HepG2 (cell line): ENCODE measurements around the gene PSKH1. TPM values are rescaled to one million over a fixed set of nuclear protein-coding genes. Genes with fewer than 3 reads are reported as not detected.

Source experiments
- FOXK2 ChIP-seq: fragments of 450-650 bp; IDR thresholded peaks from 2 replicates; pipeline ENCODE4 v1.6.1; 2016
- HES4 ChIP-seq: sonication (generic); formaldehyde crosslinking; IDR thresholded peaks from 2 replicates; pipeline ENCODE4 v1.9.0; 2021; ENCODE audit warnings: mild to moderate bottlenecking, missing genetic modification reagents, borderline replicate concordance
- JUN ChIP-seq: sonication (generic); formaldehyde crosslinking; IDR thresholded peaks from 2 replicates; pipeline ENCODE4 v1.4.0; 2020; ENCODE audit warnings: mild to moderate bottlenecking, missing genetic modification reagents
- KMT2B ChIP-seq: IDR thresholded peaks from 2 replicates; pipeline ENCODE4 v1.6.1; 2016; ENCODE audit warnings: missing genetic modification reagents, missing compliant biosample characterization
- NFIB ChIP-seq: sonication (generic); formaldehyde crosslinking; IDR thresholded peaks from 2 replicates; pipeline ENCODE4 v1.9.0; 2021; ENCODE audit warnings: missing genetic modification reagents, mild to moderate bottlenecking, borderline replicate concordance
- PCBP1 ChIP-seq: fragments of 200-400 bp; formaldehyde crosslinking; IDR thresholded peaks from 2 replicates; pipeline ENCODE4 v1.6.1; 2017; ENCODE audit warnings: mild to moderate bottlenecking, low read depth, low read length, borderline replicate concordance
- SMYD3 ChIP-seq: sonication (generic); formaldehyde crosslinking; IDR thresholded peaks from 2 replicates; pipeline ENCODE4 v1.8.1; 2023; ENCODE audit warnings: mild to moderate bottlenecking, missing genetic modification reagents
- SOX13 ChIP-seq, 3 experiments: fragments of 450-650 bp in 1 of 3; sonication (generic) in 1 of 3; formaldehyde crosslinking in 1 of 3; IDR thresholded peaks in 2 of 3; conservative IDR thresholded peaks in 1 of 3; 2 replicates each; pipeline versions ENCODE4 v1.5.0 to v1.6.1; 2016 to 2020; ENCODE audit warnings: antibody characterized with exemption in 1 of 3, mild to moderate bottlenecking in 1 of 3, missing compliant biosample characterization in 1 of 3, missing genetic modification reagents in 1 of 3, moderate library complexity in 1 of 3
- SOX5 ChIP-seq: IDR thresholded peaks from 2 replicates; pipeline ENCODE4 v1.6.1; 2016; ENCODE audit warnings: borderline replicate concordance
- SP1 ChIP-seq, 2 experiments: fragments of 450-650 bp in 1 of 2; sonication (generic) in 1 of 2; formaldehyde crosslinking in 1 of 2; IDR thresholded peaks; 2 replicates each; pipeline versions ENCODE4 v1.4.0 to v1.6.1; 2016 to 2020; ENCODE audit warnings: missing genetic modification reagents in 1 of 2
- TCF7 ChIP-seq: sonication (generic); IDR thresholded peaks from 2 replicates; pipeline ENCODE4 v1.6.1; 2016; ENCODE audit warnings: antibody characterized with exemption, low read depth
- TOPORS ChIP-seq: sonication (generic); formaldehyde crosslinking; IDR thresholded peaks from 2 replicates; pipeline ENCODE4 v1.8.0; 2023; ENCODE audit warnings: mild to moderate bottlenecking, missing genetic modification reagents
- U2AF2 ChIP-seq: fragments of 200-400 bp; formaldehyde crosslinking; IDR thresholded peaks from 2 replicates; pipeline ENCODE4 v1.6.1; 2017; ENCODE audit warnings: low read depth, mild to moderate bottlenecking, low read length
- UBTF ChIP-seq: sonication (generic); formaldehyde crosslinking; IDR thresholded peaks from 2 replicates; pipeline ENCODE4 v1.4.0; 2020; ENCODE audit warnings: mild to moderate bottlenecking, missing genetic modification reagents
- YEATS4 ChIP-seq: sonication (generic); formaldehyde crosslinking; IDR thresholded peaks from 2 replicates; pipeline ENCODE4 v1.4.0; 2020; ENCODE audit warnings: missing genetic modification reagents, borderline replicate concordance
- YY1 ChIP-seq: IDR thresholded peaks from 2 replicates; pipeline ENCODE4 v1.6.1; 2011; ENCODE audit warnings: low read length, low read depth, moderate library complexity, mild to moderate bottlenecking; ENCODE audit not compliant: insufficient read depth, insufficient replicate concordance
- ZBTB26 ChIP-seq: IDR thresholded peaks from 2 replicates; pipeline ENCODE4 v1.6.1; 2016; ENCODE audit warnings: missing compliant biosample characterization, missing genetic modification reagents, borderline replicate concordance
- ZMYM2 ChIP-seq: sonication (generic); formaldehyde crosslinking; IDR thresholded peaks from 2 replicates; pipeline ENCODE4 v1.8.0; 2022; ENCODE audit warnings: mild to moderate bottlenecking, missing genetic modification reagents
- ZNF670 ChIP-seq: sonication (generic); formaldehyde crosslinking; IDR thresholded peaks from 2 replicates; pipeline ENCODE4 v1.8.0; 2022; ENCODE audit warnings: mild to moderate bottlenecking, missing genetic modification reagents, borderline replicate concordance
- ZNF781 ChIP-seq: sonication (generic); formaldehyde crosslinking; IDR thresholded peaks from 2 replicates; pipeline ENCODE4 v1.5.1; 2020; ENCODE audit warnings: borderline replicate concordance, mild to moderate bottlenecking, missing genetic modification reagents; ENCODE audit errors: not compliant biosample characterization
- polyA plus RNA-seq, 8 experiments: library from polyadenylated mRNA; depleted of rRNA in 3 of 8; stranded (reverse) in 7 of 8; unstranded in 1 of 8; fragments of >200 nt; fragmentation: Illumina TruSeq in 4 of 8; extraction: Trizol in 4 of 8; gene quantifications; 2 replicates each; pipeline versions ENCODE4 v1.2.1 to v1.2.3, GENCODE V29; 2011 to 2016; ENCODE audit warnings: low read depth in 4 of 8, missing spikeins in 1 of 8, mixed read lengths in 1 of 8; ENCODE audit not compliant: insufficient read depth in 1 of 8
- total RNA-seq, 5 experiments: library from RNA; depleted of rRNA; stranded (reverse); fragments of >200 nt; fragmentation: Illumina TruSeq; extraction: Trizol; gene quantifications; 2 replicates each; pipeline ENCODE4 v1.2.3, GENCODE V29; 2016; ENCODE audit warnings: low read depth in 1 of 5
- TF ChIP-seq, protein P1 (sequence below): sonication (generic); formaldehyde crosslinking; IDR thresholded peaks from 2 replicates; pipeline ENCODE4 v1.5.0; 2020; ENCODE audit warnings: missing genetic modification reagents
- TF ChIP-seq, protein P2 (sequence below): sonication (generic); formaldehyde crosslinking; conservative IDR thresholded peaks from 2 replicates; pipeline ENCODE4 v1.8.1; 2023; ENCODE audit warnings: missing genetic modification reagents

The PSKH1 gene
- total and polyA plus RNA-seq, 2 of the 13 experiments (the other 11 are each of a cell fraction or from before 2014, with no cell fraction given), result 8.4 to 19.1 TPM

GRCh38 chr16:67943619-67944504, 50.8 kb downstream of the PSKH1 start, which contains the start of gene LCAT (continued):
- TF ChIP-seq, protein P1, sequence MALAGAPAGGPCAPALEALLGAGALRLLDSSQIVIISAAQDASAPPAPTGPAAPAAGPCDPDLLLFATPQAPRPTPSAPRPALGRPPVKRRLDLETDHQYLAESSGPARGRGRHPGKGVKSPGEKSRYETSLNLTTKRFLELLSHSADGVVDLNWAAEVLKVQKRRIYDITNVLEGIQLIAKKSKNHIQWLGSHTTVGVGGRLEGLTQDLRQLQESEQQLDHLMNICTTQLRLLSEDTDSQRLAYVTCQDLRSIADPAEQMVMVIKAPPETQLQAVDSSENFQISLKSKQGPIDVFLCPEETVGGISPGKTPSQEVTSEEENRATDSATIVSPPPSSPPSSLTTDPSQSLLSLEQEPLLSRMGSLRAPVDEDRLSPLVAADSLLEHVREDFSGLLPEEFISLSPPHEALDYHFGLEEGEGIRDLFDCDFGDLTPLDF (CRISPR knock-in tag), result 0 out of 2 replicates have a peak, but pooled peaks have one; percentile 44
- TF ChIP-seq, protein P2, sequence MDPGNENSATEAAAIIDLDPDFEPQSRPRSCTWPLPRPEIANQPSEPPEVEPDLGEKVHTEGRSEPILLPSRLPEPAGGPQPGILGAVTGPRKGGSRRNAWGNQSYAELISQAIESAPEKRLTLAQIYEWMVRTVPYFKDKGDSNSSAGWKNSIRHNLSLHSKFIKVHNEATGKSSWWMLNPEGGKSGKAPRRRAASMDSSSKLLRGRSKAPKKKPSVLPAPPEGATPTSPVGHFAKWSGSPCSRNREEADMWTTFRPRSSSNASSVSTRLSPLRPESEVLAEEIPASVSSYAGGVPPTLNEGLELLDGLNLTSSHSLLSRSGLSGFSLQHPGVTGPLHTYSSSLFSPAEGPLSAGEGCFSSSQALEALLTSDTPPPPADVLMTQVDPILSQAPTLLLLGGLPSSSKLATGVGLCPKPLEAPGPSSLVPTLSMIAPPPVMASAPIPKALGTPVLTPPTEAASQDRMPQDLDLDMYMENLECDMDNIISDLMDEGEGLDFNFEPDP, result 0 out of 2 replicates have a peak, but pooled peaks have one; percentile 51
- TF ChIP-seq ZNF781 (CRISPR knock-in tag) (peak; percentile 20), NFIB (no peak), UBTF (CRISPR knock-in tag) (peak; percentile 73), JUN (peak; percentile 47; the same call in 1 of the 2 replicates), SOX13 (IDR thresholded peaks at IDR 0.05) (no peak), SOX13 (CRISPR knock-in tag; conservative IDR thresholded peaks at IDR 0.05 in 1 of 2, IDR thresholded peaks at IDR 0.05 in 1 of 2) (peak in 1 of 2 experiments; percentile 42; a peak in 1 of 4 replicates), HES4 (peak; percentile 48; the same call in 1 of the 2 replicates), ZMYM2 (peak; percentile 74; the same call in 1 of the 2 replicates), SP1 (IDR thresholded peaks at IDR 0.05) (no peak), SP1 (CRISPR knock-in tag; IDR thresholded peaks at IDR 0.05) (peak; percentile 77), KMT2B (CRISPR knock-in tag) (peak; percentile 52; the same call in 1 of the 2 replicates), PCBP1 (peak; percentile 66), U2AF2 (0 out of 2 replicates have a peak, but pooled peaks have one; percentile 23), SOX5 (CRISPR knock-in tag) (peak; percentile 42; the same call in 1 of the 2 replicates), TOPORS (CRISPR knock-in tag) (peak; percentile 67; the same call in 1 of the 2 replicates), YEATS4 (CRISPR knock-in tag) (no peak), ZNF670 (CRISPR knock-in tag) (no peak), TCF7 (no peak), SMYD3 (CRISPR knock-in tag) (peak; percentile 82; the same call in 1 of the 2 replicates), ZBTB26 (CRISPR knock-in tag) (peak; percentile 79), FOXK2 (no peak), YY1 (peak; percentile 55)
